IMR-90 (cell line): ENCODE measurements around the gene SPCS2. TPM values are rescaled to one million over a fixed set of nuclear protein-coding genes. Genes with fewer than 3 reads are reported as not detected.

Experiments used
- ATAC-seq: fragments of 200-7000 bp; cut with Tn5 transposase; 2 replicates; pipeline ENCODE4 v1.9.1; 2020; ENCODE audit warnings: low read depth, mild to moderate bottlenecking, moderate library complexity
- BruUV-seq: library from RNA; stranded (reverse); fragments of 400-500 nt; replicated peaks from 2 replicates; lab custom pipeline; 2021; lab: Mats Ljungman, UMichigan
- CTCF ChIA-PET: fragments of 300-600 bp; formaldehyde crosslinking; extraction: SDS; loops from one replicate; lab custom pipeline; 2021; ENCODE audit warnings: antibody characterized with exemption; lab: Yijun Ruan, JAX
- POLR2A ChIA-PET: fragments of 300-600 bp; sonication (Branson Sonifier 250); formaldehyde crosslinking; loops from one replicate; lab custom pipeline; 2022; ENCODE audit warnings: antibody characterized with exemption; ENCODE audit not compliant: unreplicated experiment; lab: Charles Lee
- DNase-seq: peaks from one replicate; pipeline ENCODE4 v3.0.0; 2013
- H2AFZ ChIP-seq: replicated peaks from 2 replicates; pipeline ENCODE3; 2013; ENCODE audit warnings: low read length, mild to moderate bottlenecking; ENCODE audit not compliant: poor library complexity
- H2AK5ac ChIP-seq: 2 replicates; pipeline ENCODE4 v1.6.1; 2013; ENCODE audit warnings: low read depth, low read length, inconsistent platforms
- H2AK9ac ChIP-seq: replicated peaks from 2 replicates; pipeline ENCODE3; 2013; ENCODE audit warnings: mild to moderate bottlenecking, low read depth, low read length, moderate library complexity; ENCODE audit not compliant: poor library complexity
- H2BK120ac ChIP-seq: 2 replicates; pipeline ENCODE4 v1.6.1; 2013; ENCODE audit warnings: low read depth, low read length, inconsistent platforms
- H2BK15ac ChIP-seq: 3 replicates; pipeline ENCODE4 v1.6.1; 2013; ENCODE audit warnings: low read depth, low read length, inconsistent platforms
- H2BK20ac ChIP-seq: 2 replicates; pipeline ENCODE4 v1.6.1; 2013; ENCODE audit warnings: low read depth, mild to moderate bottlenecking, inconsistent platforms, low read length, moderate library complexity
- H2BK5ac ChIP-seq: 2 replicates; pipeline ENCODE4 v1.6.1; 2013; ENCODE audit warnings: mild to moderate bottlenecking, low read depth, low read length, inconsistent platforms; ENCODE audit not compliant: poor library complexity, severe bottlenecking
- H3K14ac ChIP-seq: replicated peaks from 2 replicates; pipeline ENCODE4 v1.6.1; 2013; ENCODE audit warnings: low read depth, low read length, inconsistent platforms
- H3K18ac ChIP-seq: 2 replicates; pipeline ENCODE4 v1.6.1; 2013; ENCODE audit warnings: low read depth, low read length, control low read depth
- H3K23ac ChIP-seq: 2 replicates; pipeline ENCODE4 v1.6.1; 2013; ENCODE audit warnings: low read depth, low read length, inconsistent platforms
- H3K27ac ChIP-seq: 2 replicates; pipeline ENCODE4 v1.5.1; 2013; ENCODE audit warnings: mild to moderate bottlenecking, control low read depth, low read length; ENCODE audit not compliant: insufficient read depth
- H3K27me3 ChIP-seq: 2 replicates; pipeline ENCODE4 v1.6.1; 2013; ENCODE audit warnings: low read length; ENCODE audit not compliant: control insufficient read depth, insufficient read depth
- H3K36me3 ChIP-seq: 2 replicates; pipeline ENCODE4 v1.6.1; 2013; ENCODE audit warnings: low read length, mixed read lengths; ENCODE audit not compliant: control insufficient read depth, insufficient read depth
- H3K4ac ChIP-seq: 2 replicates; pipeline ENCODE4 v1.6.1; 2013; ENCODE audit warnings: low read depth, low read length, inconsistent platforms
- H3K4me1 ChIP-seq: 2 replicates; pipeline ENCODE4 v1.6.1; 2013; ENCODE audit warnings: low read length, mixed read lengths; ENCODE audit not compliant: control insufficient read depth, insufficient read depth
- H3K4me2 ChIP-seq: 2 replicates; pipeline ENCODE4 v1.6.1; 2013; ENCODE audit warnings: low read depth, mild to moderate bottlenecking, control low read depth, low read length, moderate library complexity
- H3K4me3 ChIP-seq: 2 replicates; pipeline ENCODE4 v1.5.1; 2013; ENCODE audit warnings: low read depth, mild to moderate bottlenecking, control low read depth, low read length, moderate library complexity; ENCODE audit not compliant: insufficient read depth
- H3K56ac ChIP-seq: 2 replicates; pipeline ENCODE4 v1.6.1; 2013; ENCODE audit warnings: low read length, inconsistent platforms; ENCODE audit not compliant: insufficient read depth; ENCODE audit errors: extremely low read depth
- H3K79me1 ChIP-seq, 2 experiments: 2 replicates each; pipeline ENCODE4 v1.6.1; 2013; ENCODE audit warnings: low read length in 2 of 2, inconsistent platforms in 1 of 2, low read depth in 1 of 2
- H3K9ac ChIP-seq: 2 replicates; pipeline ENCODE4 v1.6.1; 2013; ENCODE audit warnings: low read depth, low read length, control low read depth
- H3K9me1 ChIP-seq: 2 replicates; pipeline ENCODE4 v1.6.1; 2013; ENCODE audit warnings: low read length, inconsistent platforms; ENCODE audit not compliant: insufficient read depth
- H3K9me3 ChIP-seq: 2 replicates; pipeline ENCODE4 v1.6.1; 2013; ENCODE audit warnings: low read length; ENCODE audit not compliant: control insufficient read depth, insufficient read depth
- H4K20me1 ChIP-seq: 2 replicates; pipeline ENCODE4 v1.6.1; 2013; ENCODE audit warnings: low read length, inconsistent platforms; ENCODE audit not compliant: insufficient read depth
- H4K5ac ChIP-seq: 2 replicates; pipeline ENCODE4 v1.6.1; 2013; ENCODE audit warnings: mild to moderate bottlenecking, low read depth, low read length, control low read depth
- H4K8ac ChIP-seq, 2 experiments: 2 replicates each; pipeline ENCODE4 v1.6.1; 2013; ENCODE audit warnings: low read depth in 2 of 2, low read length in 2 of 2, control low read depth in 1 of 2, inconsistent platforms in 1 of 2
- H4K91ac ChIP-seq: 2 replicates; pipeline ENCODE4 v1.6.1; 2013; ENCODE audit warnings: low read depth, low read length, inconsistent platforms; ENCODE audit not compliant: insufficient read depth
- MAFK ChIP-seq: IDR thresholded peaks from 2 replicates; pipeline ENCODE4 v1.6.1; 2012; ENCODE audit warnings: low read depth, low read length, improper control_type of control experiment
- NFE2L2 ChIP-seq: fragments of 150-350 bp; IDR thresholded peaks from 2 replicates; pipeline ENCODE4 v1.6.1; 2016; ENCODE audit warnings: low read depth, mild to moderate bottlenecking, low read length
- WGBS, 2 experiments: methylation state at CpG; one replicate each; pipeline versions ENCODE4 v1.1.5 to v1.1.7; 2013; ENCODE audit warnings: missing lambda C conversion rate in 2 of 2; ENCODE audit not compliant: insufficient read length in 1 of 2; ENCODE audit errors: extremely low coverage in 2 of 2; 5-methylcytosine and 5-hydroxymethylcytosine counted together
- dilution Hi-C: fragments of 300-500 bp; cut with HindIII; formaldehyde crosslinking; loops from one replicate; pipeline ENCODE4 v1.14.3; 2018; ENCODE audit warnings: low sequenced_read_pairs; ENCODE audit not compliant: unreplicated experiment
- in situ Hi-C: fragments of 300-500 bp; cut with MboI; formaldehyde crosslinking; loops from 3 replicates; pipeline ENCODE4 v1.14.3; 2019; ENCODE audit warnings: low sequenced_read_pairs, inconsistent platforms, mixed read lengths
- intact Hi-C: fragments of 100-400 bp; cut with micrococcal nuclease; formaldehyde crosslinking; loops from 2 replicates; pipeline ENCODE4 v1.10.0; 2022
- polyA plus RNA-seq, 3 experiments: library from polyadenylated mRNA; depleted of rRNA; stranded (reverse); fragments of >200 nt; gene quantifications; 2 replicates each; pipeline ENCODE4 v1.2.3, GENCODE V29; 2012; ENCODE audit warnings: low replicate concordance in 1 of 3
- total RNA-seq: library from RNA; depleted of rRNA; stranded (reverse); fragments of >200 nt; gene quantifications from 2 replicates; pipeline ENCODE4 v1.2.3, GENCODE V29; 2012
- TF ChIP-seq, protein P1 (sequence below): conservative IDR thresholded peaks from 2 replicates; pipeline ENCODE4 v1.5.1; 2012; ENCODE audit warnings: mild to moderate bottlenecking, low read depth, low read length, improper control_type of control experiment

SPCS2 gene
- total and polyA plus RNA-seq, 2 of the 4 experiments (the other 2 are of a cell fraction), result 15.4 to 76.0 TPM

DNA sequence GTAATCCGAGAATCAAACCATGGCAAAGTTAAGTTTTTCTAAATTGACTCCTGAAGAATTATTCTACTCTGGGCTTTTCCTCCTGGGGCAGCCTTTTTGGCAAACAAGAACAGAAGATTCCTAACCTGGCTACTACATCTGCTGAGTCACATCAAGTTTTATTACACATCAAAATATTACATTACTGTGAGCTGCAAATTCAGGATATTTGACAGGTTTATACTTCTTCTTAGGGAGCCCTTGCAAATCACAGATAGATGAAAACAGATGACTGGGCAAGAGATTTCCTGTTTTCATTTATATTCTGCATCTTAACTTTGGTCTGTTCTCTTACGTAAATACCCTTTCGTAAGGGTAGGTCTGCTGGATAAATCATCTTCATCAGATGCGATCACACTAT is 23.8 kb upstream of the SPCS2 start:
- Histone ChIP-seq H3K23ac (no peak overlapping the region), H3K9ac (no peak overlapping the region), H3K27ac (no peak overlapping the region), H2AK9ac (no peak overlapping the region), H3K4me2 (no peak overlapping the region), H4K8ac (no peak overlapping the region), H2BK20ac (no peak overlapping the region), H2BK15ac (no peak overlapping the region), H4K5ac (no peak overlapping the region), H3K4ac (no peak overlapping the region), H3K9me3 (no peaks in the 10 kb centered on the region), H3K4me1 (peaks cover 8% of the 10 kb centered on the region), H2AK5ac (peak overlapping the region; percentile 5; the same call in 1 of the 2 replicates), H3K9me1 (no peaks in the 10 kb centered on the region; the same call in 1 of the 2 replicates), H4K20me1 (no peaks in the 10 kb centered on the region), H3K14ac (no peak overlapping the region), H2BK120ac (no peak overlapping the region), H3K4me3 (no peak overlapping the region), H3K18ac (no peak overlapping the region; the same call in 1 of the 2 replicates), H4K91ac (no peak overlapping the region), H3K79me1 (no peaks in the 10 kb centered on the region; a peak in 1 of 4 replicates), H3K27me3 (no peaks in the 10 kb centered on the region), H2AFZ (no peak overlapping the region), H3K36me3 (peaks cover 5% of the 10 kb centered on the region; the same call in 1 of the 2 replicates), H2BK5ac (no peak overlapping the region), H3K56ac (no peak overlapping the region; the same call in 1 of the 2 replicates)
- peak; percentile 41 for DNase-seq
- in situ Hi-C loops, result loop anchor here (5.0 kb wide), 1 partner anchor 322 kb away; no protein-coding TSS in a partner anchor
- ChIA-PET POLR2A (no interaction called here), CTCF (interaction anchor here (1.1 to 1.2 kb wide), 2 partner anchors 13 to 323 kb away, joined by 3 to 4 read pairs; no protein-coding TSS in a partner anchor)
- no TSS peak for BruUV-seq
- dilution Hi-C loops, result no loop called here
- no peak for ATAC-seq
- intact Hi-C loops, result no loop called here
- TF ChIP-seq, protein P1, sequence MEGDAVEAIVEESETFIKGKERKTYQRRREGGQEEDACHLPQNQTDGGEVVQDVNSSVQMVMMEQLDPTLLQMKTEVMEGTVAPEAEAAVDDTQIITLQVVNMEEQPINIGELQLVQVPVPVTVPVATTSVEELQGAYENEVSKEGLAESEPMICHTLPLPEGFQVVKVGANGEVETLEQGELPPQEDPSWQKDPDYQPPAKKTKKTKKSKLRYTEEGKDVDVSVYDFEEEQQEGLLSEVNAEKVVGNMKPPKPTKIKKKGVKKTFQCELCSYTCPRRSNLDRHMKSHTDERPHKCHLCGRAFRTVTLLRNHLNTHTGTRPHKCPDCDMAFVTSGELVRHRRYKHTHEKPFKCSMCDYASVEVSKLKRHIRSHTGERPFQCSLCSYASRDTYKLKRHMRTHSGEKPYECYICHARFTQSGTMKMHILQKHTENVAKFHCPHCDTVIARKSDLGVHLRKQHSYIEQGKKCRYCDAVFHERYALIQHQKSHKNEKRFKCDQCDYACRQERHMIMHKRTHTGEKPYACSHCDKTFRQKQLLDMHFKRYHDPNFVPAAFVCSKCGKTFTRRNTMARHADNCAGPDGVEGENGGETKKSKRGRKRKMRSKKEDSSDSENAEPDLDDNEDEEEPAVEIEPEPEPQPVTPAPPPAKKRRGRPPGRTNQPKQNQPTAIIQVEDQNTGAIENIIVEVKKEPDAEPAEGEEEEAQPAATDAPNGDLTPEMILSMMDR, result no peak
- TF ChIP-seq MAFK (0 out of 2 replicates have a peak, but pooled peaks have one; percentile 10), NFE2L2 (peak; percentile 49; the same call in 1 of the 2 replicates)
- 100% methylated on average over 1 of the region's 4 CpGs; no CpG with 5 or more reads in 1 of the 2 experiments for WGBS, 2 experiments
